CD4-positive, alpha-beta T cell (primary cell): Measurements from ENCODE around the gene TTC33. TPM values are rescaled to one million over a fixed set of nuclear protein-coding genes. Genes with fewer than 3 reads are reported as not detected.

Source experiments
- ATAC-seq: fragments of 200-7000 bp; cut with Tn5 transposase; one replicate; pipeline ENCODE4 v1.10.0; 2022; ENCODE audit warnings: mild to moderate bottlenecking; ENCODE audit not compliant: poor library complexity
- CTCF ChIA-PET: fragments of 350-600 bp; sonication (Branson Sonifier 250); formaldehyde crosslinking; loops from one replicate; lab custom pipeline; 2021; ENCODE audit warnings: antibody characterized with exemption, inconsistent platforms; lab: Charles Lee
- POLR2A ChIA-PET: fragments of 350-600 bp; sonication (Branson Sonifier 250); formaldehyde crosslinking; loops from one replicate; lab custom pipeline; 2021; ENCODE audit warnings: antibody characterized with exemption, inconsistent platforms; lab: Charles Lee
- DNase-seq, 14 experiments: peaks; one replicate each; pipeline ENCODE4 v3.0.0-alpha.2; 2013 to 2020; ENCODE audit warnings: mixed read lengths in 2 of 14
- H3K27ac ChIP-seq, 2 donors: one replicate each; pipeline versions ENCODE4 v1.5.1 to v1.7.0; 2013; ENCODE audit warnings: low read length in 2 of 2, low read depth in 1 of 2, mild to moderate bottlenecking in 1 of 2
- H3K27me3 ChIP-seq, 2 experiments: 1 replicate in 1 of 2; 2 replicates in 1 of 2; pipeline versions ENCODE4 v1.6.1 to v1.7.0; 2013; ENCODE audit warnings: low read length in 2 of 2, control low read depth in 1 of 2, mild to moderate bottlenecking in 1 of 2, moderate library complexity in 1 of 2; ENCODE audit not compliant: insufficient read depth in 2 of 2, control insufficient read depth in 1 of 2
- H3K36me3 ChIP-seq: one replicate; pipeline ENCODE4 v1.6.1; 2013; ENCODE audit warnings: low read length, control low read depth; ENCODE audit not compliant: insufficient read depth
- H3K4me1 ChIP-seq: one replicate; pipeline ENCODE4 v1.6.1; 2013; ENCODE audit warnings: low read length, control low read depth; ENCODE audit not compliant: insufficient read depth
- H3K4me3 ChIP-seq: one replicate; pipeline ENCODE4 v1.5.1; 2013; ENCODE audit warnings: mild to moderate bottlenecking, low read length, moderate library complexity
- H3K9me3 ChIP-seq, 2 experiments: 1 replicate in 1 of 2; 2 replicates in 1 of 2; pipeline versions ENCODE4 v1.6.1 to v1.7.0; 2013; ENCODE audit warnings: low read length in 2 of 2, mild to moderate bottlenecking in 2 of 2, control low read depth in 1 of 2, moderate library complexity in 1 of 2; ENCODE audit not compliant: control insufficient read depth in 1 of 2, insufficient read depth in 1 of 2
- H3K27ac Mint-ChIP-seq: one replicate; pipeline ENCODE4 v1.8.0; 2020; ENCODE audit warnings: mixed read lengths
- H3K27me3 Mint-ChIP-seq: one replicate; pipeline ENCODE4 v1.8.0; 2021; ENCODE audit warnings: mixed read lengths
- H3K36me3 Mint-ChIP-seq: one replicate; pipeline ENCODE4 v1.8.0; 2021; ENCODE audit warnings: low read depth, mixed read lengths
- H3K4me1 Mint-ChIP-seq: one replicate; pipeline ENCODE4 v1.8.0; 2021; ENCODE audit warnings: low read depth, mixed read lengths
- H3K4me3 Mint-ChIP-seq: one replicate; pipeline ENCODE4 v1.8.0; 2020; ENCODE audit warnings: mild to moderate bottlenecking, mixed read lengths
- H3K9me3 Mint-ChIP-seq: one replicate; pipeline ENCODE4 v1.8.0; 2020; ENCODE audit warnings: mixed read lengths
- intact Hi-C, 2 experiments: fragments of 100-400 bp; cut with DNase I in 1 of 2; cut with micrococcal nuclease in 1 of 2; formaldehyde crosslinking; loops; one replicate each; pipeline versions ENCODE4 v1.15.1 to v1.9.0; 2023 to 2025; cut with DNase I, micrococcal nuclease
- total RNA-seq, 174 experiments: library from RNA in 2 of 174; stranded (reverse) in 2 of 174; gene quantifications; one replicate each; pipeline ENCODE4 v1.2.3 and lab custom pipeline; 2021 to 2026
- TF ChIP-seq, protein P1 (sequence below): fragments of 200-600 bp; IDR thresholded peaks from one replicate; pipeline ENCODE4 v1.8.0; 2022; ENCODE audit warnings: antibody characterized with exemption, mild to moderate bottlenecking

TTC33 gene
- total RNA-seq, 2 experiments from 2014 or later: 8.7 to 12.0 TPM

DNA sequence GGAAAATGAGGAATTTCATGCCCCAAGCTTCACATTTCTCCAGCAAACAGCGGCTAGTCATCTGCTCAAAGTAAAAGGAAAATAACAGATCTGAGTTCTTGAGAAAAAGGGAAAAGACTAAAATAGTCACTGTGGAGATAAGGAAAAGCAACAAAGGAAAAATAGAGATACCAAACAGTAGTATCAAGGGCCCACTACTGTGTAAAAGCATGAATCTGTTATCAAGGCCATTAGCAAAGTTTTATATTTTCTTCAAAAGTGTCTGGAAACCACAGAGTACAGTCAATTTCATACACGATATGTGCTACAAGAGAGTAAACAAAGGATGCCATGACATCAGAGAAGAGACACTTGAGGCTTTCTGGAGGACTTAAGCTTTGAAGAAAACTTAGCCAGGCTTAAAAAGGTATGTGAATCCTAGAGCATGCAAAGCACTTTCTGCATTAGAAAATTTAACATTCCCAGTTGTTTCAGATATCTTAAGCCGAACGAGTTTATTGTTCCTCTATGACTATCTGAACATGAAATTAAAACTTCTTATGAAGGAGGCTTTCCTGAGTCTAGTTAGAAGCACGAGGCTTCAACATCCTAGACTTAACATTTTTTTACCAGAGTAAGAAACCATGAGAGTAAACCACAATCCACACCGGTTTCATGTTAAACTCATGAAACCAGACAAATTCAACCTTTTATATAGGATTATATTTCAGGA is 1.2 kb downstream of the TTC33 start:
- intact Hi-C loops: loop anchor here (1.0 to 10.0 kb wide), 6 partner anchors 44 to 1800 kb away; partner anchors contain the start of gene PRKAA1 (in 1 of the 2)
- CTCF ChIA-PET: interaction anchor here (0.6 to 1.0 kb wide), 3 partner anchors 45 to 806 kb away, joined by 3 read pairs; no protein-coding TSS in a partner anchor
- H3K27ac ChIP-seq: peak overlapping the region; percentile 87 to 89
- H3K27me3 ChIP-seq: no peaks in the 10 kb centered on the region
- H3K27ac Mint-ChIP-seq: no peak overlapping the region
- peaks cover 21% of the 10 kb centered on the region for H3K36me3 Mint-ChIP-seq
- no peaks in the 10 kb centered on the region for H3K27me3 Mint-ChIP-seq
- ATAC-seq (peak; percentile 69), DNase-seq (peak in 3 of 14 experiments; percentile 60 to 73 (median 69))
- no peak overlapping the region for H3K4me3 Mint-ChIP-seq
- peak overlapping the region; percentile 89 for H3K4me3 ChIP-seq
- H3K4me1 ChIP-seq: peaks cover 14% of the 10 kb centered on the region
- no peaks in the 10 kb centered on the region for H3K9me3 Mint-ChIP-seq
- H3K36me3 ChIP-seq: peaks cover 4% of the 10 kb centered on the region
- POLR2A ChIA-PET: interaction anchor here (0.8 to 1.8 kb wide), 7 partner anchors 13 to 344 kb away, joined by 3 to 7 read pairs (median 3); partner anchors contain the start of genes PRKAA1 and PTGER4
- TF ChIP-seq, protein P1, sequence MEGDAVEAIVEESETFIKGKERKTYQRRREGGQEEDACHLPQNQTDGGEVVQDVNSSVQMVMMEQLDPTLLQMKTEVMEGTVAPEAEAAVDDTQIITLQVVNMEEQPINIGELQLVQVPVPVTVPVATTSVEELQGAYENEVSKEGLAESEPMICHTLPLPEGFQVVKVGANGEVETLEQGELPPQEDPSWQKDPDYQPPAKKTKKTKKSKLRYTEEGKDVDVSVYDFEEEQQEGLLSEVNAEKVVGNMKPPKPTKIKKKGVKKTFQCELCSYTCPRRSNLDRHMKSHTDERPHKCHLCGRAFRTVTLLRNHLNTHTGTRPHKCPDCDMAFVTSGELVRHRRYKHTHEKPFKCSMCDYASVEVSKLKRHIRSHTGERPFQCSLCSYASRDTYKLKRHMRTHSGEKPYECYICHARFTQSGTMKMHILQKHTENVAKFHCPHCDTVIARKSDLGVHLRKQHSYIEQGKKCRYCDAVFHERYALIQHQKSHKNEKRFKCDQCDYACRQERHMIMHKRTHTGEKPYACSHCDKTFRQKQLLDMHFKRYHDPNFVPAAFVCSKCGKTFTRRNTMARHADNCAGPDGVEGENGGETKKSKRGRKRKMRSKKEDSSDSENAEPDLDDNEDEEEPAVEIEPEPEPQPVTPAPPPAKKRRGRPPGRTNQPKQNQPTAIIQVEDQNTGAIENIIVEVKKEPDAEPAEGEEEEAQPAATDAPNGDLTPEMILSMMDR: no peak
- H3K9me3 ChIP-seq: no peaks in the 10 kb centered on the region
- peaks cover 33% of the 10 kb centered on the region for H3K4me1 Mint-ChIP-seq

GRCh38 chr5:40746703-40747102 is 9.1 kb downstream of the TTC33 start:
- intact Hi-C loops: no loop called here
- peaks cover 4% of the 10 kb centered on the region for H3K4me1 ChIP-seq
- H3K27me3 ChIP-seq: no peaks in the 10 kb centered on the region
- no peaks in the 10 kb centered on the region for H3K27me3 Mint-ChIP-seq
- H3K4me1 Mint-ChIP-seq: peaks cover 43% of the 10 kb centered on the region
- TF ChIP-seq, protein P1: no peak
- no peaks in the 10 kb centered on the region for H3K9me3 Mint-ChIP-seq
- H3K36me3 ChIP-seq: peaks cover 19% of the 10 kb centered on the region
- no peak overlapping the region for H3K27ac Mint-ChIP-seq
- H3K27ac ChIP-seq: no peak overlapping the region
- H3K9me3 ChIP-seq: no peaks in the 10 kb centered on the region
- H3K36me3 Mint-ChIP-seq: peaks cover 61% of the 10 kb centered on the region
- POLR2A ChIA-PET: no interaction called here
- CTCF ChIA-PET: interaction anchor here (0.6 kb wide), 1 partner anchor 43 kb away, joined by 4 read pairs; no protein-coding TSS in a partner anchor
- no peak overlapping the region for H3K4me3 Mint-ChIP-seq
- H3K4me3 ChIP-seq: no peak overlapping the region
- DNase-seq: no peak
- ATAC-seq: no peak

GRCh38 chr5:40743771-40744170 is 12.0 kb downstream of the TTC33 start:
- no peaks in the 10 kb centered on the region for H3K27me3 Mint-ChIP-seq
- Histone ChIP-seq H3K27ac (no peak overlapping the region), H3K9me3 (peaks cover 0 to 10% of the 10 kb centered on the region in 2 experiments), H3K27me3 (no peaks in the 10 kb centered on the region), H3K4me1 (peaks cover 4% of the 10 kb centered on the region), H3K4me3 (no peak overlapping the region), H3K36me3 (peaks cover 31% of the 10 kb centered on the region)
- intact Hi-C loops: no loop called here
- H3K36me3 Mint-ChIP-seq: peaks cover 75% of the 10 kb centered on the region
- TF ChIP-seq, protein P1: no peak
- DNase-seq: no peak
- peaks cover 22% of the 10 kb centered on the region for H3K4me1 Mint-ChIP-seq
- H3K9me3 Mint-ChIP-seq: no peaks in the 10 kb centered on the region
- no peak overlapping the region for H3K27ac Mint-ChIP-seq
- CTCF ChIA-PET: interaction anchor here (0.5 to 0.7 kb wide), 2 partner anchors 43 to 263 kb away, joined by 3 read pairs; no protein-coding TSS in a partner anchor
- no peak for ATAC-seq
- POLR2A ChIA-PET: interaction anchor here (0.6 kb wide), 1 partner anchor 64 kb away, joined by 3 read pairs; no protein-coding TSS in a partner anchor
- no peak overlapping the region for H3K4me3 Mint-ChIP-seq
